ENCODE measurements around the gene TRIM44. TPM values are rescaled to one million over a fixed set of nuclear protein-coding genes. Genes with fewer than 3 reads are reported as not detected.

Gene TRIM44
- total RNA-seq, 6 experiments from 2014 or later: 56.7 to 65.0 (median 60.1) TPM

GRCh38 chr11:35809561-35809960, 147.0 kb downstream of the TRIM44 start:
- no peak overlapping the region for H3K27ac Mint-ChIP-seq
- no peaks in the 10 kb centered on the region for H3K27me3 Mint-ChIP-seq (ENCODE audit: insufficient read depth)
- H3K9me3 Mint-ChIP-seq: no peaks in the 10 kb centered on the region
- DNase-seq: no peak
- peaks cover 15% of the 10 kb centered on the region for H3K36me3 Mint-ChIP-seq (ENCODE audit: low read depth)
- no peak for TF ChIP-seq CTCF (IDR thresholded peaks at IDR 0.05)
- no peak overlapping the region for H3K4me3 Mint-ChIP-seq
- H3K4me1 Mint-ChIP-seq (ENCODE audit: low read depth): no peaks in the 10 kb centered on the region

GRCh38 chr11:35810045-35810645, 147.6 kb downstream of the TRIM44 start:
- no peak for DNase-seq
- Mint-ChIP-seq H3K9me3 (no peaks in the 10 kb centered on the region), H3K4me3 (no peak overlapping the region), H3K27me3 (ENCODE audit: insufficient read depth) (no peaks in the 10 kb centered on the region), H3K27ac (no peak overlapping the region), H3K36me3 (ENCODE audit: low read depth) (peaks cover 18% of the 10 kb centered on the region), H3K4me1 (ENCODE audit: low read depth) (no peaks in the 10 kb centered on the region)
- TF ChIP-seq CTCF (IDR thresholded peaks at IDR 0.05): no peak

- Mint-ChIP-seq H3K9me3 (no peaks in the 10 kb centered on the region), H3K4me3 (no peak overlapping the region)
Observed at GRCh38 chr11:35811783-35812182, 149.2 kb downstream of the TRIM44 start.

GRCh38 chr11:35812828-35813227, 150.3 kb downstream of the TRIM44 start:
- H3K36me3 Mint-ChIP-seq (ENCODE audit: low read depth): peaks cover 14% of the 10 kb centered on the region
- H3K27ac Mint-ChIP-seq: no peak overlapping the region
- no peaks in the 10 kb centered on the region for H3K4me1 Mint-ChIP-seq (ENCODE audit: low read depth)
- no peak overlapping the region for H3K4me3 Mint-ChIP-seq
- H3K9me3 Mint-ChIP-seq: no peaks in the 10 kb centered on the region
- H3K27me3 Mint-ChIP-seq (ENCODE audit: insufficient read depth): no peaks in the 10 kb centered on the region
- no peak for TF ChIP-seq CTCF (IDR thresholded peaks at IDR 0.05)
- no peak for DNase-seq

More at GRCh38 chr11:35811783-35812182, 149.2 kb downstream of the TRIM44 start:
- Mint-ChIP-seq H3K36me3 (ENCODE audit: low read depth) (peaks cover 12% of the 10 kb centered on the region), H3K4me1 (ENCODE audit: low read depth) (no peaks in the 10 kb centered on the region), H3K27ac (no peak overlapping the region), H3K27me3 (ENCODE audit: insufficient read depth) (no peaks in the 10 kb centered on the region)
- TF ChIP-seq CTCF (IDR thresholded peaks at IDR 0.05): no peak
- no peak for DNase-seq

- no peaks in the 10 kb centered on the region for H3K9me3 Mint-ChIP-seq
- H3K4me1 Mint-ChIP-seq (ENCODE audit: low read depth): no peaks in the 10 kb centered on the region
- peaks cover 16% of the 10 kb centered on the region for H3K36me3 Mint-ChIP-seq (ENCODE audit: low read depth)
- no peak overlapping the region for H3K4me3 Mint-ChIP-seq
- no peak for DNase-seq
- no peaks in the 10 kb centered on the region for H3K27me3 Mint-ChIP-seq (ENCODE audit: insufficient read depth)
- no peak for TF ChIP-seq CTCF (IDR thresholded peaks at IDR 0.05)
- H3K27ac Mint-ChIP-seq: no peak overlapping the region
Observed at GRCh38 chr11:35814081-35814695, 151.6 kb downstream of the TRIM44 start.

Data from HFFc6 (cell line).